Erythroblast (primary cell): ENCODE results near the gene CNNM4.

Source experiments
- GATA1 ChIP-seq: IDR thresholded peaks from 2 replicates; pipeline ENCODE4 v1.6.1; 2011; ENCODE audit warnings: low read depth, mild to moderate bottlenecking, control low read depth, low read length, moderate library complexity
- POLR2A ChIP-seq: IDR thresholded peaks from 2 replicates; pipeline ENCODE4 v1.6.1; 2011; ENCODE audit warnings: mild to moderate bottlenecking, low read length

DNA sequence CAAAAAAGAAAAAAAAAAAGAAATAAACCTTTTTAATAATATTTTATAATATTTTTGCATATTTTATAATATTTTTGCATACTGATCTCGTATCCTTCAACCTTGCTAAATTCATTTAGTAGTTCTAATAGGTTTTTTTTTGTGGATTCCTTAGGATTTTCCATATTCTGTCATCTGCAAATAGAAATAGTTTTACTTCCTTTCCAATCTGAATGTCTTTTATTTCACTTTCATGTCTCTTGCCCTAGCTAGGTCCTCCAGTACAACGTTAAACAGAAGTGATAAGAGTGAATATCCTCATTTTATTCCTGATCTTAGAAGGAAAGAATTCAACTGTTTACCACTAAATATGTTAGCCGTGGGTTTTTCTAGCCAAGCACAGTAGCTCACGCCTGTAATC, 34.6 kb upstream of the CNNM4 start:
- TF ChIP-seq POLR2A (no peak), GATA1 (no peak)
